Kidney (tissue), 14 donors: ENCODE data around the gene PRKG2. TPM values are rescaled to one million over a fixed set of nuclear protein-coding genes. Genes with fewer than 3 reads are reported as not detected.

Experiments
- DNase-seq, 5 donors: peaks; one replicate each; pipeline ENCODE4 v3.0.0-alpha.2; 2013 to 2020
- FAIRE-seq: peaks from 2 replicates; lab custom pipeline; 2012; peaks lifted over from hg19 to GRCh38; lab: Jason Lieb, UNC
- H3K27ac ChIP-seq, 2 donors: one replicate each; pipeline ENCODE4 v1.7.0; 2013; ENCODE audit warnings: low read depth in 2 of 2, low read length in 2 of 2, inconsistent platforms in 1 of 2
- H3K27me3 ChIP-seq: one replicate; pipeline ENCODE4 v1.7.1; 2013; ENCODE audit warnings: low read length, inconsistent platforms; ENCODE audit not compliant: control insufficient read depth, insufficient read depth
- H3K36me3 ChIP-seq, 3 donors: one replicate each; pipeline versions ENCODE4 v1.7.0 to v1.7.1; 2013; ENCODE audit warnings: low read length in 3 of 3, control low read depth in 1 of 3, inconsistent platforms in 1 of 3; ENCODE audit not compliant: insufficient read depth in 3 of 3, control insufficient read depth in 2 of 3
- H3K4me1 ChIP-seq, 3 donors: one replicate each; pipeline versions ENCODE4 v1.7.0 to v1.7.1; 2013; ENCODE audit warnings: low read length in 3 of 3, inconsistent platforms in 1 of 3, low read depth in 1 of 3; ENCODE audit not compliant: control insufficient read depth in 2 of 3, insufficient read depth in 2 of 3
- H3K4me3 ChIP-seq, 3 donors: one replicate each; pipeline versions ENCODE4 v1.7.0 to v1.8.1; 2013; ENCODE audit warnings: low read length in 3 of 3, control low read depth in 1 of 3, inconsistent platforms in 1 of 3
- H3K9ac ChIP-seq, 3 donors: one replicate each; pipeline versions ENCODE4 v1.7.0 to v1.7.1; 2013; ENCODE audit warnings: low read length in 3 of 3, control low read depth in 1 of 3, inconsistent platforms in 1 of 3
- H3K9me3 ChIP-seq, 3 donors: one replicate each; pipeline versions ENCODE4 v1.7.0 to v1.7.1; 2013; ENCODE audit warnings: low read length in 3 of 3, control low read depth in 1 of 3, inconsistent platforms in 1 of 3; ENCODE audit not compliant: control insufficient read depth in 2 of 3, insufficient read depth in 1 of 3
- CTCF ChIP-seq: IDR thresholded peaks from 3 replicates; pipeline ENCODE4 v1.5.1; 2012; ENCODE audit warnings: mild to moderate bottlenecking, moderate library complexity, borderline replicate concordance; ENCODE audit not compliant: insufficient read depth; ENCODE audit errors: extremely low read depth
- intact Hi-C: fragments of 100-400 bp; cut with DNase I; formaldehyde crosslinking; loops from one replicate; pipeline ENCODE4 v1.11.1; 2022
- polyA plus RNA-seq: library from polyadenylated mRNA; stranded (reverse); fragments of 350-450 nt; fragmentation: Illumina TruSeq; extraction: RNeasy Lipid Tissue Mini Kit (QIAGEN cat#74804); gene quantifications from one replicate; pipeline ENCODE4 v1.2.3, GENCODE V29; 2014; ENCODE audit warnings: low read depth, low replicate concordance; ENCODE audit not compliant: insufficient read depth
- total RNA-seq: library from RNA; stranded (reverse); fragmentation: NEBNext Ultra II Directional; extraction: Animal tissue kit (Norgen Biotek cat#: 25700); gene quantifications from one replicate; pipeline ENCODE4 v1.2.1, GENCODE V29; 2021
- donor health status: control.
- donor health status: control.
- donor health status: control.
- donor health status: control.
- donor health status: control.
- donor health status: DM: yes; HTN: yes; CAD: no.
- donor health status: Normal renal cell carcinoma (clear cell type).

The PRKG2 gene
- total and polyA plus RNA-seq, 2 donors from 2014 or later = 0.54 to 1.4 TPM

- H3K9ac ChIP-seq = no peak overlapping the region
- no peaks in the 10 kb centered on the region for H3K27me3 ChIP-seq
- H3K4me3 ChIP-seq = no peak overlapping the region
- H3K4me1 ChIP-seq = no peaks in the 10 kb centered on the region
- FAIRE-seq = no peak
- H3K27ac ChIP-seq = no peak overlapping the region
- no peaks in the 10 kb centered on the region for H3K36me3 ChIP-seq
- DNase-seq = no peak
- intact Hi-C loops = no loop called here
- no peak for TF ChIP-seq CTCF
- H3K9me3 ChIP-seq = no peaks in the 10 kb centered on the region
Measured at GRCh38 chr4:81136161-81136905, 78.7 kb downstream of the PRKG2 start.

- Histone ChIP-seq H3K9me3 (no peaks in the 10 kb centered on the region), H3K27me3 (no peaks in the 10 kb centered on the region), H3K4me3 (no peak overlapping the region), H3K36me3 (no peaks in the 10 kb centered on the region), H3K27ac (no peak overlapping the region), H3K4me1 (no peaks in the 10 kb centered on the region), H3K9ac (no peak overlapping the region)
- intact Hi-C loops = no loop called here
- no peak for TF ChIP-seq CTCF
- FAIRE-seq = no peak
- DNase-seq = no peak
Measured at GRCh38 chr4:81135501-81135900, 79.5 kb downstream of the PRKG2 start.

- H3K9me3 ChIP-seq = no peaks in the 10 kb centered on the region
- TF ChIP-seq CTCF = no peak
- H3K4me3 ChIP-seq = no peak overlapping the region
- H3K4me1 ChIP-seq = no peaks in the 10 kb centered on the region
- H3K9ac ChIP-seq = no peak overlapping the region
- H3K27ac ChIP-seq = no peak overlapping the region
- DNase-seq (no peak), FAIRE-seq (no peak)
- no peaks in the 10 kb centered on the region for H3K36me3 ChIP-seq
- no peaks in the 10 kb centered on the region for H3K27me3 ChIP-seq
- intact Hi-C loops = no loop called here
Measured at GRCh38 chr4:81131563-81131962, 83.5 kb downstream of the PRKG2 start.

- Histone ChIP-seq H3K4me3 (no peak overlapping the region), H3K36me3 (no peaks in the 10 kb centered on the region), H3K27ac (no peak overlapping the region), H3K9ac (no peak overlapping the region), H3K9me3 (no peaks in the 10 kb centered on the region), H3K27me3 (no peaks in the 10 kb centered on the region), H3K4me1 (no peaks in the 10 kb centered on the region)
- TF ChIP-seq CTCF = no peak
- intact Hi-C loops = no loop called here
- DNase-seq (no peak), FAIRE-seq (no peak)
Measured at GRCh38 chr4:81131066-81131465, 84.0 kb downstream of the PRKG2 start.
